Thyroid gland (tissue), 4 donors: ENCODE measurements around the gene AIPL1.
A peak's percentile ranks its signal among the peaks of the same experiment; 100 is the strongest.

Source experiments
- POLR2A ChIP-seq, 2 donors: fragments of 450-650 bp; IDR thresholded peaks; one replicate each; pipeline ENCODE4 v1.6.1; 2017; ENCODE audit warnings: antibody characterized with exemption in 2 of 2, mild to moderate bottlenecking in 2 of 2, moderate library complexity in 1 of 2
- TF ChIP-seq, protein P1 (sequence below), 6 experiments: fragments of 200-600 bp in 3 of 6; fragments of 450-650 bp in 3 of 6; sonication (generic) in 3 of 6; IDR thresholded peaks; one replicate each; pipeline ENCODE4 v1.5.1; 2016 to 2019; ENCODE audit warnings: antibody characterized with exemption in 6 of 6, mild to moderate bottlenecking in 2 of 6, inconsistent platforms in 1 of 6, moderate library complexity in 1 of 6

GRCh38 chr17:6455321-6455705 lies 20.4 kb upstream of the AIPL1 start:
- TF ChIP-seq, protein P1, sequence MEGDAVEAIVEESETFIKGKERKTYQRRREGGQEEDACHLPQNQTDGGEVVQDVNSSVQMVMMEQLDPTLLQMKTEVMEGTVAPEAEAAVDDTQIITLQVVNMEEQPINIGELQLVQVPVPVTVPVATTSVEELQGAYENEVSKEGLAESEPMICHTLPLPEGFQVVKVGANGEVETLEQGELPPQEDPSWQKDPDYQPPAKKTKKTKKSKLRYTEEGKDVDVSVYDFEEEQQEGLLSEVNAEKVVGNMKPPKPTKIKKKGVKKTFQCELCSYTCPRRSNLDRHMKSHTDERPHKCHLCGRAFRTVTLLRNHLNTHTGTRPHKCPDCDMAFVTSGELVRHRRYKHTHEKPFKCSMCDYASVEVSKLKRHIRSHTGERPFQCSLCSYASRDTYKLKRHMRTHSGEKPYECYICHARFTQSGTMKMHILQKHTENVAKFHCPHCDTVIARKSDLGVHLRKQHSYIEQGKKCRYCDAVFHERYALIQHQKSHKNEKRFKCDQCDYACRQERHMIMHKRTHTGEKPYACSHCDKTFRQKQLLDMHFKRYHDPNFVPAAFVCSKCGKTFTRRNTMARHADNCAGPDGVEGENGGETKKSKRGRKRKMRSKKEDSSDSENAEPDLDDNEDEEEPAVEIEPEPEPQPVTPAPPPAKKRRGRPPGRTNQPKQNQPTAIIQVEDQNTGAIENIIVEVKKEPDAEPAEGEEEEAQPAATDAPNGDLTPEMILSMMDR (IDR thresholded peaks at IDR 0.05) = no peak
- peak in 1 of 2 donors; percentile 44 for TF ChIP-seq POLR2A (IDR thresholded peaks at IDR 0.05)
